ENCODE measurements around the gene MED23. TPM values are rescaled to one million over a fixed set of nuclear protein-coding genes. Genes with fewer than 3 reads are reported as not detected.
"Not testable (repeated sequence)": the region's sequence is repeated elsewhere in the genome, so short reads cannot be mapped to it uniquely, and the experiment has no call there.

Gene MED23
- total RNA-seq, 2 donors from 2014 or later: 48.5 to 60.4 TPM

GRCh38 chr6:131549811-131550210 lies 78.2 kb downstream of the MED23 start:
- H3K27me3 Mint-ChIP-seq: peaks cover 28% of the 10 kb centered on the region

GRCh38 chr6:131548441-131548840 lies 79.6 kb downstream of the MED23 start:
- ATAC-seq (no peak), DNase-seq (no peak)
- no peaks in the 10 kb centered on the region for H3K9me3 ChIP-seq (ENCODE audit: control insufficient read depth, low read length, poor library complexity, severe bottlenecking)
- no peak overlapping the region for H3K4me3 Mint-ChIP-seq
- H3K27me3 Mint-ChIP-seq: peaks cover 20% of the 10 kb centered on the region
- H3K4me1 Mint-ChIP-seq: peaks cover 2% of the 10 kb centered on the region
- no peaks in the 10 kb centered on the region for H3K36me3 Mint-ChIP-seq (ENCODE audit: low read depth)
- no peak overlapping the region for H3K27ac Mint-ChIP-seq

More at GRCh38 chr6:131549811-131550210, 78.2 kb downstream of the MED23 start:
- H3K36me3 Mint-ChIP-seq (ENCODE audit: low read depth): no peaks in the 10 kb centered on the region
- H3K4me3 Mint-ChIP-seq: no peak overlapping the region
- H3K4me1 Mint-ChIP-seq: peaks cover 2% of the 10 kb centered on the region
- no peak overlapping the region for H3K27ac Mint-ChIP-seq
- no peaks in the 10 kb centered on the region for H3K9me3 ChIP-seq (ENCODE audit: control insufficient read depth, low read length, poor library complexity, severe bottlenecking)
- ATAC-seq (no peak), DNase-seq (no peak)

GRCh38 chr6:131547488-131547887 lies 80.6 kb downstream of the MED23 start:
- H3K9me3 ChIP-seq (ENCODE audit: control insufficient read depth, low read length, poor library complexity, severe bottlenecking): no peaks in the 10 kb centered on the region
- Mint-ChIP-seq H3K4me3 (no peak overlapping the region), H3K27ac (no peak overlapping the region), H3K36me3 (ENCODE audit: low read depth) (no peaks in the 10 kb centered on the region), H3K27me3 (peaks cover 19% of the 10 kb centered on the region), H3K4me1 (peaks cover 2% of the 10 kb centered on the region)
- ATAC-seq: no peak
- no peak for DNase-seq

- peaks cover 19% of the 10 kb centered on the region for H3K27me3 Mint-ChIP-seq
- H3K9me3 ChIP-seq (ENCODE audit: control insufficient read depth, low read length, poor library complexity, severe bottlenecking): no peaks in the 10 kb centered on the region
- no peak for ATAC-seq
Measured at GRCh38 chr6:131545317-131545716, 82.7 kb downstream of the MED23 start.

GRCh38 chr6:131538615-131539014 lies 89.4 kb downstream of the MED23 start:
- H3K4me1 Mint-ChIP-seq; H3K36me3 Mint-ChIP-seq (ENCODE audit: low read depth); DNase-seq; H3K4me3 Mint-ChIP-seq; H3K27ac Mint-ChIP-seq; H3K9me3 ChIP-seq (ENCODE audit: control insufficient read depth, low read length, poor library complexity, severe bottlenecking); ATAC-seq: not testable (repeated sequence)
- peaks cover 15% of the 10 kb centered on the region for H3K27me3 Mint-ChIP-seq

More at GRCh38 chr6:131545317-131545716, 82.7 kb downstream of the MED23 start:
- Mint-ChIP-seq H3K4me1 (peaks cover 2% of the 10 kb centered on the region), H3K36me3 (ENCODE audit: low read depth) (peaks cover 2% of the 10 kb centered on the region), H3K27ac (no peak overlapping the region), H3K4me3 (no peak overlapping the region)
- DNase-seq: no peak

- Mint-ChIP-seq H3K27me3 (no peaks in the 10 kb centered on the region), H3K4me3 (peak overlapping the region; percentile 47), H3K27ac (peak overlapping the region; percentile 5), H3K36me3 (ENCODE audit: low read depth) (peaks cover 4% of the 10 kb centered on the region), H3K4me1 (peaks cover 21% of the 10 kb centered on the region)
- H3K9me3 ChIP-seq (ENCODE audit: control insufficient read depth, low read length, poor library complexity, severe bottlenecking): no peaks in the 10 kb centered on the region
- DNase-seq (no peak), ATAC-seq (peak; percentile 53)
Measured at GRCh38 chr6:131532580-131533039, 95.4 kb downstream of the MED23 start.

GRCh38 chr6:131531681-131532080 lies 96.4 kb downstream of the MED23 start:
- not testable (repeated sequence) for H3K9me3 ChIP-seq (ENCODE audit: control insufficient read depth, low read length, poor library complexity, severe bottlenecking); H3K27me3 Mint-ChIP-seq; H3K4me3 Mint-ChIP-seq; H3K36me3 Mint-ChIP-seq (ENCODE audit: low read depth); ATAC-seq; DNase-seq
- H3K27ac Mint-ChIP-seq: peak overlapping the region; percentile 5
- H3K4me1 Mint-ChIP-seq: peaks cover 21% of the 10 kb centered on the region

- Mint-ChIP-seq H3K4me1 (peaks cover 21% of the 10 kb centered on the region), H3K4me3 (peak overlapping the region; percentile 43), H3K27ac (peak overlapping the region; percentile 5)
- ATAC-seq; H3K27me3 Mint-ChIP-seq; H3K9me3 ChIP-seq (ENCODE audit: control insufficient read depth, low read length, poor library complexity, severe bottlenecking); H3K36me3 Mint-ChIP-seq (ENCODE audit: low read depth); DNase-seq: not testable (repeated sequence)
Measured at GRCh38 chr6:131530936-131531335, 97.1 kb downstream of the MED23 start.

GRCh38 chr6:131524695-131525336 lies 103.2 kb downstream of the MED23 start:
- H3K9me3 ChIP-seq (ENCODE audit: control insufficient read depth, low read length, poor library complexity, severe bottlenecking): no peaks in the 10 kb centered on the region
- peak; percentile 56 for ATAC-seq
- Mint-ChIP-seq H3K27me3 (peaks cover 10% of the 10 kb centered on the region), H3K27ac (no peak overlapping the region), H3K4me1 (peaks cover 9% of the 10 kb centered on the region), H3K36me3 (ENCODE audit: low read depth) (no peaks in the 10 kb centered on the region), H3K4me3 (no peak overlapping the region)
- no peak for DNase-seq

- peaks cover 17% of the 10 kb centered on the region for H3K27me3 Mint-ChIP-seq
- H3K36me3 Mint-ChIP-seq (ENCODE audit: low read depth): peaks cover 3% of the 10 kb centered on the region
- ATAC-seq (no peak), DNase-seq (no peak)
- H3K4me3 Mint-ChIP-seq: no peak overlapping the region
- H3K27ac Mint-ChIP-seq: no peak overlapping the region
- H3K9me3 ChIP-seq (ENCODE audit: control insufficient read depth, low read length, poor library complexity, severe bottlenecking): no peaks in the 10 kb centered on the region
- H3K4me1 Mint-ChIP-seq: peaks cover 15% of the 10 kb centered on the region
Measured at GRCh38 chr6:131523988-131524673, 103.9 kb downstream of the MED23 start.

Other genes with a start within 250 kb of the MED23 start
- gene ARG1, start 55.0 kb downstream of the MED23 start, total RNA-seq: not detected
- gene ENPP3, start 9.1 kb upstream of the MED23 start, total RNA-seq: under 1 TPM; 0.16 to 0.70 TPM
- not detected for gene OR2A4, start 73.2 kb upstream of the MED23 start, total RNA-seq
- not detected for gene CTAGE9, start 82.8 kb upstream of the MED23 start, total RNA-seq
- gene ENPP1, start 179.8 kb upstream of the MED23 start, total RNA-seq: 1 to 10 TPM; 1.7 to 2.1 TPM

All from T-helper 17 cell (primary cell).